Urothelium cell line (cell line): ENCODE data around the gene AGMO.

Experiments
- DNase-seq: peaks from one replicate; pipeline ENCODE4 v3.0.0; 2011; ENCODE audit warnings: low spot score, mixed read lengths
- FAIRE-seq: peaks from 2 replicates; lab custom pipeline; 2011; peaks lifted over from hg19 to GRCh38; lab: Jason Lieb, UNC

Gene AGMO

DNA sequence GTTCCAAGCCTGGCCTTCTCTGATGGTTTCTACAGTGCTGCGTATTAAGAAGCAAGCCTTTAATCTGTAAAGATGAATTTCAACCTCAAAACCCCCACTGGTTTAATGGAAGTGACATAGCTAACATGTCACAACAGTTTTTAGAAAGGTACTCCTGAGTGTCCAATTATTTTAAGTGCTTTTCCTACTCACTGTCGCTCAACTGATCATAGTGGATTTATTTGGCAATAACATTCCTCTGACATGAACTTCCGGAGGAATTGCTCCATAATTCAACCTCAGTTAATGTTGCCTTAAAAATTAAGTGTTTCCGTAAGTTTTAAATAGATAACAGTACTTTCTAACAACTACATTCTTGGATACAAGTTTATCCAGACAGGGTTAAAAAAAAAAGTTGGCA lies 57.5 kb downstream of the AGMO start:
- DNase-seq, result no peak
- FAIRE-seq, result no peak

DNA sequence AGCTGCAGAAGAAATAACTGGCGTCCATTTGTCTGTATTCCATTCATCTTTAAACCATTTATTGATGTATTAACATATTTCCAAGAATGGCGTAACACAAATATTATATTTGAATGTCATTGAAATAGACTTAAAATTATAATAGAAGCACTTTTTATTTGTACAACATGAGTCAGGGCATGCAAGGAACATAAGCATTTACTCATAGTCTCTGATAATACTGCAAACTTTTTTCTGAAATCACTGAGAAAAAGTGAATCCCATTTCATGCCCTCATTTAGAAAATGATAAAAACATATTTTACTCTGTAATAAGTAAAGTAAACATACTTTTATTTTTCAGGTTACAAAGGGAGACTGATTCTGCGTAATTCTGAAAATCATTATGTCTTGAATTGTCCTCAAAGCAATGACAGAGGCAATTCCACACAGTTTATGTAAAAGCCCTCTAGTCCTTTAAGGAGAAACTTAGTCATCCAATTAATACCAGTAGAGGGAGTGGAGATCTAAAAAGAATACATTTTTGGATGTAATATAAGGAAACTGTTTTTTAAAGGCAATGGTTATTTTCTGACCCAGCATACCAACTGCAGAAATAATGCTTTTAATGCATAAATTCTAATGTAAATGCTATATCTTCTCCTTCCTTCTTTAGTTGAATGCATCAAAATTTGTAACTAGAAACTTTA lies 58.1 kb downstream of the AGMO start:
- no peak for DNase-seq
- no peak for FAIRE-seq

DNA sequence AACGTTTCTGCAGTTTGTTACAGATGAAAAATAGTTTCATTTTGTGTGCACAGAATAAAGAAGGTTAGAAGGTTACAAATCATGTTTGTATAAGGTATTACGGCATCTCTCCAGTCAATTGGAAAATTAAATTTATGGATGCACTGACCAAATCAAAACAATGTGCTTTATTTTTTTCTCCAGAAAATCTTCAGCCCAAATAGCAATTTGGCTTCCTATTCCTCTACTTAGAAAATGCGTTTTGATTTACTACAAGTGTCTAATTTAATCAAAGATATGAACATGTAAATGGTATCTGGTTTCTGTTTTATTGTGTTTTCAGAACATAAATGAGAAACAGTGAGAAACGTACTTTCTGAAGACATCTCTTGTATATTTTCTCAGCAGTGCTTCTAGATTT lies 63.4 kb downstream of the AGMO start:
- FAIRE-seq, result no peak

DNA sequence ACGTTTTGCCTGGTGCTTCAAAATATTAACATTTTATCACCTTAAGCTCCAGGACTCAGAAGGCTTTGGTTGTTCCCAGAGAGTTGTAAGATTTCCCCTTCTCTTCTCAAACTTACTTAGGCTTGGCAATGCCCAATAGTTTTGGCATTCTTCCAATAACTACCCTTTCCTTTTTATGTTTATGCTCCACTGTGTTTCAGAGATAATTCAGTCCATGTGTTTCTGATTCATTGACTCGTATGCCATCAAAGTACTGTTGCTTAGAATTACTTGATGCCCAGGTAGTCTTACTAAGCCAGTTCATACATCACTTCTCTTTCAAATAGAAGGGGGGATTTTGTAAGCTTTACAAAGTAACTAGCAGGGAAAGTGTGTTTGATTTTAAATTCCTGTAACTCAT lies 66.6 kb downstream of the AGMO start:
- no peak for FAIRE-seq
- no peak for DNase-seq

More for the DNA sequence above, 63.4 kb downstream of the AGMO start:
- no peak for DNase-seq

DNA sequence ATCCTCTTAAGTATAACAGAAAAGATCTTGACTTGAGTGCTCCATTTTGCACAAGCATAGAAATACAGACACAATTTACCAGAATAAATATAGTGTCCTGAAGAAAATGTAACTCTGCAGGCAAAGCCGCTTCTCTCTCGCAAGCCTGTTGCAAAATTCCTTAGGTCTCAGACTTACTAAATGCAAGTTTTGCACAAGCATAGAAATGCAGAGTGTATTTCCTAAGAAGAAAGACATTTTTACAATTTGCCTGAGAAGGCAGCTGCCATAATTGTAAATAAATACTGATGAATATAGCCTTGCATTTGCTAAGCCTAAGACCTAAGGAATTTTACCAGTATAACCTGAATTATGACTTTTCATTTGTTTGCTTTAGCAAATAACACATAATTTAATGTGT lies 67.1 kb downstream of the AGMO start:
- DNase-seq (no peak), FAIRE-seq (no peak)

DNA sequence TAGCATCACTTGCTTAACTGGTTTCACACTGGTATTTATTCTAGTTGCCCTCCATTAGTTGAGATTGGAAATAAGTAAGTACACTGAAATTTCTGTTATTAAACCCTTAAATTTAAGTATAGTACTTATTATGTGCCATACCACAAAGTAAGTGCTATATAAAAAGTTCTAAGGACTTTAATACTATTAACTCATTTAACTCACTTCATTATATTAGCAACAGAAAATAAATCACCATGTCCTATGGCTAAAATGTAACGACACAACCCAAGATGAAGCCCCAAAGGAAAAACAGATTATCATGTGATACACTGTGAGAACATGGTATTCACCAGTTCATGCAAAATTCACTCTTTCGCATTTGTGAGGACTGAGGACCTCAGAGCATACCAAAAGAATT lies 70.5 kb downstream of the AGMO start:
- no peak for DNase-seq
- FAIRE-seq, result no peak

DNA sequence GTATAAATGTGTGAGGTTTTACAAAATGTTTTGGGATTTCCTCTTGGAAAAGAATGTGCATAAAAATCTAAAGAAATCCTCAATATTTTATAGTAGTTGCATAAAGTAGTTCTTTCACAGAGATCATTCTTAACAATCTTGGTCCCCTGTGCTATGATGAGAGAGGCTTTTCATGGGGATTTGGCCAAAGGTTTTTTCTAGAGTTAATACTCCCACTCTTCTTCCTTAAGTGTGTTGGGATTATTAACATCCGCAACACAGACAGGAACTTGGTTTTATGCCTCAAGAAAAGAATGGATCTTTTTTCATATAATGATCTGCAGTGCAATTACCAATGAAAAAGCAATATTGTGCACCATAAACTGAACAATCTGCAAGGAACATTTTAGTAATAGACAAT lies 71.5 kb downstream of the AGMO start:
- DNase-seq, result no peak
- FAIRE-seq, result no peak

DNA sequence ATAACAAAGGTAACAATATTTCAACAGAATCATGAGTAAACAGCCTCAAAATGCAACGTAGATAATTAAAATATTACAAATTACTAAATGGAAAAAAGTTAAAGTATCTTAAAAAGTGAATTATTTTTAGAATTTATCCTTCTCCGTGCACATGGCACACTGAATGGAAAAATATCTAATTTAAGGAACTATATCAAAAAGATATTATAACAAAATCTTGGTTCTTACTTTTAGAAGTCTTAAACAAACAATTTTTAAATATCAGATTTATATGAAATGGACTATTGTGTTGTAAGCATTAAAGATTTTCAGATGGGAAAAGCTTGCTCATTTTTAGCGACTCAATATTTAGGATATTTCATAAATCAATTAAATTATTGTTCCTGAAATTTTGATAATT lies 72.0 kb downstream of the AGMO start:
- FAIRE-seq, result no peak
- DNase-seq, result no peak

DNA sequence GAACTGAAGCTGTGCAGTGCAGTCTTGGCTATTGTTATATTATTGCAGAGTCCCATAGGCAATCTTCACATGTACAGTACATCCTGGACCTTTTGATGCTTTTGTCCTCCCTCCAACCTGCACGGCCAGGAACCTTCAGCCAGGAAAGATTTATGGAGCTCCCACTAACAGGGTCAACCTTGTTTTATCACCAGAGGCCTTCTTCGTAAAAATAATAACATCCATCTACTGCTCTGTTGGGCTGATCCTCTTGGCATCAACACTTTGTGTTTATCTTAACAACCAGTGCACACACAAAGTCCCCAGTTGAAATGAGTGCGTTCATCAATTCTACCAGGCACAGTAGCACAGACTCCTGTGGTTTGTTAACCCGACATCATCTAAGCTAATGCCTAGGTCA lies 72.4 kb downstream of the AGMO start:
- FAIRE-seq, result no peak
- DNase-seq, result no peak

DNA sequence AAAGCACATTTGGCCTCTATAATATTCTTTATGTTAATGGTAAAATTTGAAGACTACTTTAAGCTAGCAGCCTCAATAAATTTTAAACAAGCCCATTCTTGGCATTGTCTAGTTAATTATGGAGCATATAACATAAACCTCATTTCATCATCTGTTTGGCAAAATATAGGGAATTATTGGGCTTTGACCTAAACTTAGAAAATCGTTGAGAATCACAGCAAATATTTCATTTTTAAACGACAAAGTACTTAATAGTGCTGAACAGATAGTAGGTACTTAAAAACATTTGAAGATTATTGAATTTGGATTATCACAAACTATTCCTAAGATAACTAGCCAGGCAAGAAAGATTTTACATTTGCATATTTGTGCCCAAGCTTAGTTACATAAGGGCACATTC lies 73.4 kb downstream of the AGMO start:
- no peak for DNase-seq
- no peak for FAIRE-seq

DNA sequence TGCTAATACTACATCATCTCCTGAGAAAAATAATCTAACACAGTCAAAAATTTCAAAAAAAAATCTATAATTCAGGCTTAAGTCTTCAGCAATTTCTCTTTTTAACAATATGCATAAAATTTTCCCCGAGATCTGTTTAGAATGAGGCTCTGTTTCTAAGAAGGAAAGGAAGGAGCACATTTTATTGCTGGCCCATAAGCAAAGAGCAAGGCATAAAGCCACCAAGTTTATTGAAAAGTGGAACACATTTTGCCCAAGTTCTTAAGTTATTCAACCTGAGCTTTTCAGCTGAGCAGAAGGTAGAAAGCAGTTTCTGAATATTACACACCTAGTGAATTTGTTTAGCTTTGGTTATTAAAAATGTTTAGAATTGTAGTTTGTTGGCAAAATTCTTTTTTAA lies 73.9 kb downstream of the AGMO start:
- DNase-seq, result no peak

DNA sequence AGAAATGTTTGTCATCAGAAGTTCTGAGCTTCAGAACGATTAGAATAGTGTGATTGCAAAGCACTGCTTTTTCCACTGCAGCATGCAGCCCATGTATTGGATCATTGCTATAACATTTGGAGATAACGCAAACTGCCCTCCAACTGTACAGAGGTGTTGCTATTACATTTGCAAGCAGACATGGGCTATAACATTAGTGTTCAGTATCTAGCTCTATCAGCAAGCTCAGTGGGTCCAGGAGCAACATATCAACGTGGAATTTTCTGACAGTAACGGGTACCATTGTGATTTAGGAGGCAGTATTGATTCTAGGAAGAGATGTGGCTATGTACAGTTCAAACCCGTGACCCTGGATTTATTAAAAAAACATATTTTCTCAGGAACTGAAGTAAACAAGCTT lies 75.8 kb downstream of the AGMO start:
- FAIRE-seq, result peak; percentile 23
- no peak for DNase-seq

More for the DNA sequence above, 73.9 kb downstream of the AGMO start:
- FAIRE-seq, result no peak

DNA sequence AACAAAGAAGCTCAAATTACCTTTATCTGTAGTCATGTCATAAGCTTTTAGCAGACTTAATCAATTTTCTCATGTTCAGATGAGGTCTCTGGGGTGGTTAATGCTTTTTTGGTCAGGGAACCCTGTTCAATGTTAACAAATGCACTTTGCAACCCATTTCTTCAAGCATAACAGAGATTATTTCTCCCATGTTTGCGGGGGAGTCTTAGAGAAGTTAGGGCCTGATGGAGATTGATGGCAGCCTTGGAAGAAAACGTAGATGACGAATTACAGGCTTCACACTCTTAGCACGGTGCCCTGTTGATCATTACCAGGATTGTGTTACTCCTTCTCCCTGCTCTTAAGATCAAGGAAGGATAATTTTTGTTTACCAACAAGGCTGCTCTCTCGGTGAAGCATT lies 76.4 kb downstream of the AGMO start:
- no peak for DNase-seq
- FAIRE-seq, result no peak

DNA sequence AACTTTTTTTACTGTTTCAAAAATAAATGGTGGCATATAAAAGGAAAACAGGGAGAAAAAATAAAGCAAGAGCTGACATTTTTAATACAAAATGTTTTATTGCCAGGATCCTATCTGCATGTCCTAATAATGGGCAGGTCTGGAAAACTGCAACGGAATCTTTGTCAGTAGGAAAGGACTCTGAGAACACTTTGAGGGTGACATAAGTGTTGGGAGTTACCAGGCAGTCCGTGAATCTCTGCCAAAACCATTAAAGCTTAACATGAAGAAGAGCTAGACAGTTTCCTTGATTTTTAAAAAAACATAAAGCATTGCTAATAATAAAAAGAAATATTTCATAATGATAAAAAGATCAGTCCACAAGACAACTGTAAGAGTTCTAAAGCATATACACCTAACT lies 80.7 kb downstream of the AGMO start:
- FAIRE-seq, result no peak
- no peak for DNase-seq

DNA sequence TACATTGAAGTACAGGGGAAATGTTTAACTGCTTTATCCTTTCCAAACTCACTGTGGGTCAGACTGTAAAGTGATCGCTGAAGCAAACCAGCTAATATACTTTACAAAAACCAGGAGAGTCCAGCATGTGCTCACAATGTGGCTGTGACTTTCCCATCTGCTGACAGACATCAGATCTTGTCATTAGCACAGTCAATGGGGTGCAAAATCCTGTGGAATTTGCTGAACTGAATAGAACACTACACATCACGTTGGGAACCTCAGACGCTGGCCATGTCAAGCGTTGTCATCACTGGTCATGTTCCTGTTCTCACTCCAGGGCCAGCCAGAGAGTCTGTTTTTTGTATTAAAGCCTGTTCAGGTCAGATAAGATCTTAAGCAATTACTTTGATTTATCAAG lies 83.4 kb downstream of the AGMO start:
- DNase-seq (no peak), FAIRE-seq (no peak)

DNA sequence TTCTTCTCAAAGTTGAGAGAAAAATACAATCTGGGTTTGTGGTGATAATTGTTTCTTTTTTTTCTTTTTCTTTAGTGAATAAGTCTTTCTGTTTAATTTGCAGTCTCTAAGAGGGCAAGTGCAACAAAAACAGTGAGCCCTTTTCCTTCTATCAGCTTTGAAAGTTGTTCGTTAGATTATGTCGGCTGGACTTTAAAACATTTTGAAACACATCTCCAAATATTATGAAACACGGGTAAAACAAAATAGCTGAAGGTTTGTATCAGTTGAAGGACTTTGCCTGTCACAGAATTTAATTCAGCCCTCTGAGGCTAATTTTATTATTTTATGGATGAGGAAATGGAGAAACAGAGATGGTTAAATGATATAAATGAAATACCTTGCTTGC lies 85.3 kb downstream of the AGMO start:
- no peak for DNase-seq
- FAIRE-seq, result no peak

DNA sequence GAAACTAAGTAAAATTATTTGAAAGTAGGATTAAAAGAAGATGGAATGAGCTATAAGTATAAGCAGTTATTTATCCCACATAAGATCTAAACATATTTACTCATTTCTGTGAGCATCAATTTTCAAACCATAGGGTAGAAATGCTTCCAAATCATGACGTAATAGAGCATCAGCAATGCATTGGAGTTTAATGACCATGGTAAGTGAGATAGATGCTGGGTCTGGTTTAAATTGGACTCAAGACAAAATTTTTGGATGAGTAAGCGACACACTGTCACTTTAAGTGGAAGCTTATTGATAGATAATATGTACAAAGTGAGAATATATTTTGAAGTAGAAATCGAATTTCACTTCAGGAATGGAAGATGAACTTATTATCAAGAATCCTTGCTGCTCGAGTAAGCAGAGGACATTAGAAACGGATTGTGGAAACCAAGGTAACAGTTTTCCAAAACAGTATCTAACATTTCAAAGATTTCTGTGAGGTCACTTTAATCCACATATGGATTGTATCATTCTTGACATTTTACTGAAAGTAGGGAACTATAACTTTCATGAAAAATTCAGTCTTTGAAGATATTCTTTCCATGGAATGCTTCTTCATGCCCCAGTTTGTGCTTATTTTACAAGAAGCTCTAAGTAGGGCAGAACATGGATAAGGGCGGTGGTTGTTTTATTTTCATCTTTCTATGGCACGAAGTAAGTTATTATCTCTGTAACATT lies 85.8 kb downstream of the AGMO start:
- DNase-seq (no peak), FAIRE-seq (no peak)

DNA sequence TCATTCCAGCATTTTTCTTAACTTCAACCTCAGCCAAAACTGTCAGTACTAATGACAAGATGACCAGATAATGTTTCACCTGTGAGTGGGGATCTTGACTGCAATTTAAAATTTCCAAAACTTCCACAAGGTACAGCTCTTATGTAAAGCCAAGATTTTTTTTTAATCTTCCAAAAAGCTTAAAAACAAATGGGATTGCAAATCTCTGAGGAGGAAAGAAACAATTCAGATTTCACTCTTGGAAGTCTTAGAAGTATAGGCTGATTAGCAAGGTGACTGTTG lies 90.2 kb downstream of the AGMO start:
- DNase-seq (no peak), FAIRE-seq (no peak)

DNA sequence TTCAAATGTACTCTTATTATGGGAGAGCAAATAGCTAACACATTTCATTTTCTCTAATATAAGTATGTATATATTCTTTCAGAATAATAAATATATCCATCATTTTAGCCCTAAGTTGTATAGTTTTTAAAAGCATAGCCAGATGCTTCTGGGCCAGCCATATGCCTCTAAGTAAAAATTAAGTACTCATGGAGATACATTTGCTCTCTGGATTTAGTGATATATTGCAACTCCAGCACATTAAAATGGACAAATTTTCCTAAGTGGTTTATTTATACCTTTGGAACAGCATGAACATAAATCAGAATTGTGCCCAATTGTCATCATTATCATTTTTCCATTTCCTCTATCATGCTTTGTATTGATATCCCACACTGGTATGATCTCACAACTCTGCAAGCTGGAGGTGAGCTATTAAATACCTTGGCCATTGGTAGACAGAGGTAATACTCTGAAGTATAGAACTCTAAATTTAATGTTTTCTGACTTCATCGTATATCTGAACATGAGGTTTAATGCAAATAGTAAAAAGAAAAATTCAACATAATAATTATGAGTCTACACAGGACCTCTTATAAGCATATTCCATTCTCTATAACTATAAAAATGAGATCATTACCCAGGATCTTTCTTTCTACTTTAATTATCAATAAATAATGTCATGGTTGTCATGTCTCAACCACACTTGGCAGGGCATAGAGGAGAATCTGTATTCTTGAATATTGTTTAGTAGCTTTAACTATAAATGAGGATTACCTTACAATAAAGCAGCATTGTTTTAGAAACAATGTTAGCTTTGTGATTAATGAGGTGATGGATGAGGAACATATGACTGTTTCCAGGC lies 90.8 kb downstream of the AGMO start:
- DNase-seq (no peak), FAIRE-seq (no peak)

DNA sequence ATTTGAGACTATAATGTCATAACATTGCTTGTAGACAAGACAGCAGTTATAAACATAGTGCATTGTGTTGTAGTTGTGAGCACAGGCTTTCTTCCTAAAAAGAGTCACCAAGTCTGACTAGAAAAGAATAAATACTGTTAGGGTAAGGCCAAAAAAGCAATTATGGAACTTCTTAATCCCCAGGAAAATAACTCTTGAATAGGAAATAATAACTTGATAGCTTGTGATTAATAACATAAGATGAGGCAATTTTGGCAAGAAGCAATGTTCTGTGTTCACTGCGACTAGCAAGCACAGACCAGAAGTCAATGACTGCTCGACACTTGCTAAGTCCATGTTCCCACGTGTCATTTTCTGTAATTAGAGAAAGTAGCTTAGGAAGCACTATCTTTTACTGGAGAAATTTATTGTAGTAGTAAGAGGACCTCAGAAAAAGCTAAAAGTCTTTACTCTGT lies 97.1 kb downstream of the AGMO start:
- FAIRE-seq, result no peak
- DNase-seq, result no peak

DNA sequence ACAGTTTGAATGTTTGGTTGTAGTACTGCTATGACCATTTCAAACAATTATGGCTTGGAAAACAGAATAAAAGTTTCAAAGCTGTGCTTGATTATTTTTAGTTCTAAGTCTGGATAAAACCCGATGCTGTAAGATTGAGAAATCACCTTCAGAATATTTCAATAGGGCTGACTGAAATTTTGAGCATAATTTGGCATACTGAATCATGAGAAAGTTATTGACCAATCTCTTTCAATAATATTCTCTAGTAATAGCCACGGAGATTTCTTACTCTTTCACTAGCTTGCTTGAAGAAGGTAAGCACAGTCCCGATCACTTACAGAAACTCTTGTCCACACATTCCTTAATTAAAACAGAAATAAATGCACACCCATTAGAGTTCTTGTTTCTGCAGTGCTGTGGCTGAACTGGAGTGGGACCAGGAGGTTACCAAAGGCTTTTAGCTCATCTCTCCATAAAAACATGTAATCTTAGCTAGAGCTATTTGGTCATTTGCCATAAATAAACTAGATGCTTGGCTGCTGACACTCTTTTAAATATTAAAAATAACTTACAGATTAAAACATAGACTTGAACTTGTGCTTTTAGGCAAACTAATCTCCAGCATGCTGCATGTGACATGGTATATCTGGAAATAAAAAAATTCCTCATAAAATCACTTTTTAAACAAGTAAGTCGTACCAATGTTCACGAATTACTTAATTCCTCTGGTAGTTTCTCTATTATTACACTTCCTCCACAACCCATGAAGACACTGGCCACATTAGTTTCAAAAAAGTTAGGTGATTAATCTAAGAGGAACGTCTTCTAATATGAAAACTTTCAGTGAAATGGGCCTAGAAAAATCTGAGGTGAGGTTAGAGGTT lies 97.8 kb downstream of the AGMO start:
- FAIRE-seq (no peak), DNase-seq (no peak)
